Fibroblast of lung (primary cell): ENCODE results near the gene OSMR. TPM values are rescaled to one million over a fixed set of nuclear protein-coding genes. Genes with fewer than 3 reads are reported as not detected.
"Not testable (repeated sequence)": the region's sequence is repeated elsewhere in the genome, so short reads cannot be mapped to it uniquely, and the experiment has no call there.

Experiments used
- DNase-seq, 2 donors: peaks; one replicate each; pipeline versions ENCODE4 v3.0.0 to v3.0.0-alpha.2; 2010; ENCODE audit warnings: low read depth in 2 of 2
- H2AFZ ChIP-seq: 2 replicates; pipeline ENCODE4 v1.5.1; 2012; ENCODE audit warnings: low read length, control low read depth, inconsistent platforms
- H3K27ac ChIP-seq: 2 replicates; pipeline ENCODE4 v1.5.1; 2011; ENCODE audit warnings: low read length, control low read depth; ENCODE audit not compliant: insufficient read depth
- H3K27me3 ChIP-seq: 2 replicates; pipeline ENCODE4 v1.5.1; 2011; ENCODE audit warnings: mild to moderate bottlenecking, low read length; ENCODE audit not compliant: control insufficient read depth, insufficient read depth
- H3K36me3 ChIP-seq: 2 replicates; pipeline ENCODE4 v1.5.1; 2011; ENCODE audit warnings: low read length; ENCODE audit not compliant: control insufficient read depth, insufficient read depth
- H3K4me1 ChIP-seq: 2 replicates; pipeline ENCODE4 v1.5.1; 2011; ENCODE audit warnings: low read length; ENCODE audit not compliant: control insufficient read depth, insufficient read depth; ENCODE audit errors: extremely low read depth
- H3K4me2 ChIP-seq: 2 replicates; pipeline ENCODE4 v1.5.1; 2011; ENCODE audit warnings: low read length, control low read depth; ENCODE audit not compliant: insufficient read depth; ENCODE audit errors: extremely low read depth
- H3K4me3 ChIP-seq, 4 experiments: fragments of 200-600 bp in 1 of 4; sonication (generic) in 1 of 4; replicated peaks in 1 of 4; 2 replicates each; pipeline ENCODE4 v1.5.1; 2011 to 2016; ENCODE audit warnings: low read length in 4 of 4, low read depth in 3 of 4, mild to moderate bottlenecking in 3 of 4, control low read depth in 2 of 4, inconsistent platforms in 1 of 4, mixed read lengths in 1 of 4; ENCODE audit not compliant: insufficient read depth in 1 of 4; ENCODE audit errors: control extremely low read depth in 1 of 4
- H3K79me2 ChIP-seq: 2 replicates; pipeline ENCODE4 v1.5.1; 2012; ENCODE audit warnings: mild to moderate bottlenecking, low read length, inconsistent platforms; ENCODE audit not compliant: control insufficient read depth, insufficient read depth
- H3K9ac ChIP-seq: 2 replicates; pipeline ENCODE4 v1.5.1; 2011; ENCODE audit warnings: mild to moderate bottlenecking, low read length, control low read depth; ENCODE audit not compliant: insufficient read depth
- H3K9me3 ChIP-seq: 2 replicates; pipeline ENCODE4 v1.5.1; 2012; ENCODE audit warnings: low read depth, low read length; ENCODE audit not compliant: control insufficient read depth, insufficient read depth
- H4K20me1 ChIP-seq: 2 replicates; pipeline ENCODE4 v1.5.1; 2011; ENCODE audit warnings: low read length; ENCODE audit not compliant: control insufficient read depth, insufficient read depth; ENCODE audit errors: extremely low read depth
- EZH2 ChIP-seq: IDR thresholded peaks from 2 replicates; pipeline ENCODE4 v1.5.1; 2012; ENCODE audit warnings: low read length, control low read depth, mild to moderate bottlenecking; ENCODE audit errors: missing control alignments
- polyA plus RNA-seq, 2 donors: library from polyadenylated mRNA; depleted of rRNA in 1 of 2; stranded (reverse) in 1 of 2; unstranded in 1 of 2; fragments of >200 nt; gene quantifications; 2 replicates each; pipeline ENCODE4 v1.2.1, GENCODE V29; 2011 to 2012; ENCODE audit warnings: missing spikeins in 1 of 2
- total RNA-seq: library from RNA; depleted of rRNA; stranded (reverse); fragments of >200 nt; gene quantifications from 2 replicates; pipeline ENCODE4 v1.2.1, GENCODE V29; 2014
- TF ChIP-seq, protein P1 (sequence below), 2 donors: IDR thresholded peaks in 1 of 2; conservative IDR thresholded peaks in 1 of 2; 1 replicate in 1 of 2; 2 replicates in 1 of 2; pipeline ENCODE4 v1.5.1; 2011 to 2012; ENCODE audit warnings: low read length in 2 of 2, control low read depth in 1 of 2, inconsistent platforms in 1 of 2, low read depth in 1 of 2, mild to moderate bottlenecking in 1 of 2

Gene OSMR
- total and polyA plus RNA-seq, 2 donors (not counting 1 experiment from before 2014, with no cell fraction given), result 102 to 189 TPM

DNA sequence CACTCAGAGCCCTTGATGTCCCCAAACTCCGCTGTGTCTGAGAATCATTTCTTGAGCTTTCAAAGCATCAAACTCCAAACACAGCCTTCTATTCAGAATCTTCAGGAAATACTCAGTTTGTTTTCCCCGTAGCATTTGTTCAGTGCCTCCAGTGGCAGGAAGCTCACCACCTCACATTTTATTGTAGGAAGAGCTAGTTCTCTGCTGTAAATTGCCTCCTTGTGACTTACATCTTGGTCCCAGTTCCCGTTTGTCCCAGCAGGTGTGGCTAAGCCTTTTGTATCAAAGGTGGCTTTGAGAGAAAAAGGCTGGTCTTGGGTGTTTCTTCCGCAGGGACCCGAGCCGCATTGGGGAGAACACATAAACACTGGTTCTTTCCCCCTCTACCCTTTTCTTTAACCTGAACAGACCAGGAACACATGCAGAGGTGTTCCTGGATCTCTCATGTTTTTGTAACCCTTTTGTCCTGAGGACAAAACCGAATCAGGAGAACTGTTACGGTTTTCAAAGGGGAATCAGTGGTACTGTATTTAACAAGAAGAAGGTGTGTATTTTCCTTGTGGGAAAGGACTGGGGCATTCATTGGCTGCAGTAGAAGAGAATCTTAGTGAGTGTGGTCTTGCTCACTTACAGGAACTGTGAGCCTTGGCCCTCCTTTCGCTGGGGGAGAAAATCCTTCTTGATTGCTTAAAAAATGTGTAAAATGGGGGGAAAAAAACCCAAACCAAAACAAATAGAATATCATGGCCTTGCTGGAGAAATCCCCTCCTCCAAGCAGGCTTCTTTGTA lies 1.9 kb downstream of the OSMR start:
- Histone ChIP-seq H3K4me1 (peaks cover 3% of the 10 kb centered on the region), H3K79me2 (peaks cover 86% of the 10 kb centered on the region), H3K9ac (no peak overlapping the region), H3K4me2 (peak overlapping the region; percentile 98), H3K9me3 (no peaks in the 10 kb centered on the region), H2AFZ (no peak overlapping the region), H3K27me3 (no peaks in the 10 kb centered on the region), H3K4me3 (peak overlapping the region; percentile 77 to 95 (median 82)), H4K20me1 (no peaks in the 10 kb centered on the region), H3K36me3 (peaks cover 1% of the 10 kb centered on the region), H3K27ac (peak overlapping the region; percentile 99)
- TF ChIP-seq EZH2, result no peak
- TF ChIP-seq, protein P1, sequence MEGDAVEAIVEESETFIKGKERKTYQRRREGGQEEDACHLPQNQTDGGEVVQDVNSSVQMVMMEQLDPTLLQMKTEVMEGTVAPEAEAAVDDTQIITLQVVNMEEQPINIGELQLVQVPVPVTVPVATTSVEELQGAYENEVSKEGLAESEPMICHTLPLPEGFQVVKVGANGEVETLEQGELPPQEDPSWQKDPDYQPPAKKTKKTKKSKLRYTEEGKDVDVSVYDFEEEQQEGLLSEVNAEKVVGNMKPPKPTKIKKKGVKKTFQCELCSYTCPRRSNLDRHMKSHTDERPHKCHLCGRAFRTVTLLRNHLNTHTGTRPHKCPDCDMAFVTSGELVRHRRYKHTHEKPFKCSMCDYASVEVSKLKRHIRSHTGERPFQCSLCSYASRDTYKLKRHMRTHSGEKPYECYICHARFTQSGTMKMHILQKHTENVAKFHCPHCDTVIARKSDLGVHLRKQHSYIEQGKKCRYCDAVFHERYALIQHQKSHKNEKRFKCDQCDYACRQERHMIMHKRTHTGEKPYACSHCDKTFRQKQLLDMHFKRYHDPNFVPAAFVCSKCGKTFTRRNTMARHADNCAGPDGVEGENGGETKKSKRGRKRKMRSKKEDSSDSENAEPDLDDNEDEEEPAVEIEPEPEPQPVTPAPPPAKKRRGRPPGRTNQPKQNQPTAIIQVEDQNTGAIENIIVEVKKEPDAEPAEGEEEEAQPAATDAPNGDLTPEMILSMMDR (conservative IDR thresholded peaks at IDR 0.05 in 1 of 2, IDR thresholded peaks at IDR 0.05 in 1 of 2; ENCODE audit: low read depth in 1 of 2, low read length in 2 of 2), result peak; percentile 7 to 20
- peak in 1 of 2 donors; percentile 71 for DNase-seq

DNA sequence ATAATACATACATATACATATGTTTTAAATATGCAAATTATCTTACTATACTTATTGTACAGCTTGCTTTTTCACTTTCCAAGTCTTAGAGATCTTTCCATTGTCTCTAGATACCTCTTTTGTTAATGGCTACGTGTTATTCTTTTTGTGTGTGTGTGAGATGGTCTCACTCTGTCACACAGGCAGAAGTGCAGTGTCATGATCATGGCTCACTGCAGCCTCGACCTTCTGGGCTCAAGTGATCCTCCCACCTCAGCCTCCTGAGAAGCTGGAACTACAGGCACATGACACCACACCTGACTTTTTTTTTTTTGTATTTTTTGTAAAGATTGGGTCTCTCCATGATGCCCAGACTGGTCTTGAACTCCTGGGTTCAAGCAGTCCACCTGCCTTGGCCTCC lies 2.8 kb downstream of the OSMR start:
- H3K9me3 ChIP-seq, result no peaks in the 10 kb centered on the region
- peaks cover 85% of the 10 kb centered on the region for H3K79me2 ChIP-seq
- DNase-seq, result no peak
- H3K9ac ChIP-seq, result no peak overlapping the region
- peaks cover 3% of the 10 kb centered on the region for H3K4me1 ChIP-seq
- H4K20me1 ChIP-seq, result no peaks in the 10 kb centered on the region
- no peak overlapping the region for H3K27ac ChIP-seq
- H3K4me3 ChIP-seq, result peak overlapping the region in 2 of 4 experiments; percentile 82 to 95
- H3K36me3 ChIP-seq, result no peaks in the 10 kb centered on the region
- H2AFZ ChIP-seq, result no peak overlapping the region
- peak overlapping the region; percentile 98 for H3K4me2 ChIP-seq
- no peaks in the 10 kb centered on the region for H3K27me3 ChIP-seq
- no peak for TF ChIP-seq EZH2
- TF ChIP-seq, protein P1 (conservative IDR thresholded peaks at IDR 0.05 in 1 of 2, IDR thresholded peaks at IDR 0.05 in 1 of 2; ENCODE audit: low read depth in 1 of 2, low read length in 2 of 2), result no peak

DNA sequence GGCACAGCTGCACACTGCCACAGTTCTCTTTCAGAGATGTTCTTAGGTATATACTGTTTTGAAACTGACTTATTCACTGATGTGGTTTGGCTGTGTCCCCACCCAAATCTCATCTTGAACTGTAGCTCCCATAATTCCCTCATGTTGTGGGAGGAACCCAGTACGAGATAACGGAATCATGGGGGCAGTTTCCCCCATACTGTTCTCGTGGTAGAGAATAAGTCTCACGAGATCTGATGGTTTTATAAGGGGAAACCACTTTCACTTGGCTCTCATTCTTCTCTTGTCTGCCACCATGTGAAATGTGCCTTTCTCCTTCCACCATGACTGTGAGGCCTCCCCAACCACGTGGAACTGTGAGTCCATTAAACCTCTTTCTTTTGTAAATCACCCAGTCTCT lies 5.8 kb downstream of the OSMR start:
- H3K79me2 ChIP-seq, result peaks cover 90% of the 10 kb centered on the region
- H3K36me3 ChIP-seq, H3K27ac ChIP-seq, H3K4me2 ChIP-seq, H3K9ac ChIP-seq, DNase-seq, H3K4me3 ChIP-seq, H3K27me3 ChIP-seq, H3K9me3 ChIP-seq, H2AFZ ChIP-seq, H3K4me1 ChIP-seq, H4K20me1 ChIP-seq: not testable (repeated sequence)
